ENCODE measurements around the gene DMBX1.

The DMBX1 gene

GRCh38 chr1:46508757-46509156 lies 19.1 kb downstream of the DMBX1 start:
- no peak for DNase-seq

GRCh38 chr1:46510341-46510997 lies 20.8 kb downstream of the DMBX1 start:
- no peak for DNase-seq

- no peak for DNase-seq
Observed at GRCh38 chr1:46510998-46511365, 21.3 kb downstream of the DMBX1 start.

GRCh38 chr1:46512135-46512791 lies 22.6 kb downstream of the DMBX1 start:
- no peak for DNase-seq

DNA sequence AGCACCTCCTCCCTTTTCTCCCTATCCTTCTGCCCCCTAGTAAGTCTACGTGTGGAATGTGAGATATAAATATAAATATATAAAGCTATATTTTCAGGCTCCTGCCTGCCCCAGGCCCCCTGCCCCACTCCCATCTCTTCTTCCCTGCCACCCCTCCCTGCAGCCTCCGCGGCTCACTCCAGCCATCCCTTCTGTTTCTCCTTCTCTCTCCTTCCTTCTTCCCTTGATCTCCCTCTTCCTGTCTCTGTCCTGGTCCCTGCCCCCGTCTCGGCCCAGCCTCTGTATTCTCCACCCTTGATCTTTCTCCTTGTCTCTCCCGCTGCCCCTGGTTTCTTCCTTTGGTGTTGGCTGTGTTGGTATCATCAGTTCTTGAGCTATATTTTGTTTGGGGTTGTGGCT lies 23.2 kb downstream of the DMBX1 start:
- DNase-seq = no peak

- no peak for DNase-seq
Observed at GRCh38 chr1:46513536-46513935, 23.9 kb downstream of the DMBX1 start.

DNA sequence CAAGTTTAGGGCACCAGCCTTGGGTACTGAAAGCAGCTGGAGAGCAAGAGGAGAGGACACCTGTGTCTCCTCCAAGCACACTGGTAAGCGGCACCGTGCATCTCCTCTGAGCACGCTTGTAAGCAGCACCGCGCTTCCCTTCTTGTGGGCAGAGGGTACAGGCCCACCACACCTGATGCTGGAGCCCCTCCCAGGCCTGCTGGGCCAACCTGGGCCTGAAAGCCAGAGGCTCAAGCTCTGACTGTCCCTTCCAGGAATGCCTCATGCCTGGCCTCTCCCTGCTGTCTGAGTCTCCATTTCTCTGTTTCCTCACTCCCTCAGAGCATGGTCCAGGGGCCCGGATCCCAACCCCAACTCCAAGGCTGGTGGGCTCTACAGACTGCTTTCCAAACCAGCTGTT lies 25.9 kb downstream of the DMBX1 start:
- DNase-seq = no peak

- no peak for DNase-seq
Observed at GRCh38 chr1:46516200-46516950, 26.7 kb downstream of the DMBX1 start.

GRCh38 chr1:46517010-46517600 lies 27.5 kb downstream of the DMBX1 start:
- DNase-seq = no peak

DNA sequence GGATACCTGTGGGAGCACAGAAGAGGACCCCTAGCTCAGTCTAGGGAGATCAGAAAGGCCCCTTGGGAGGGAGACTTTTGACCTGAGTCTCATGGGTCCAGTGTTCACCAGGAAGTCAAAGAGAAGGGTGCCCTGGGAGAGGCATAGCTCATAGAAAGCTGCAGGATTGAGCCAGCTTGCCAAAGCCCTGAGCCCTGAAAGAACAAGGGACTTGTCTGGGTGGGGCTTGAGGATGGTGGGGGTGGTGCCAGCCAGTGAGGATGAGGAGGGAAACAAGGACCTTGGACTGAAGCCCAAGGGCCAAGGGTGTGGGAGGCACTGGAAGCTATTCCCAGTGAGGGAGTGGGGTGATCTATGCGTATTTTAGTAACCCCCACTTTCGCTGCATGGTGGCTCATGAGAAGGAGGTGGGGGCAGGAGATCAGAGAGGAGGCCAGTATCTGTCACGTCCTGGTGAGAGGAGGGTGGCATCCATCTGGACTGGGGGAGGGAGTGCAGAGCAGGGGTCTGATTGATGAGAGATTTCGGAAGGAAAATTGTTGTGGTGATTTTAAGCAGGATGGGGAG lies 28.4 kb downstream of the DMBX1 start:
- DNase-seq = no peak

- no peak for DNase-seq
Observed at GRCh38 chr1:46519209-46519608, 29.6 kb downstream of the DMBX1 start.

DNA sequence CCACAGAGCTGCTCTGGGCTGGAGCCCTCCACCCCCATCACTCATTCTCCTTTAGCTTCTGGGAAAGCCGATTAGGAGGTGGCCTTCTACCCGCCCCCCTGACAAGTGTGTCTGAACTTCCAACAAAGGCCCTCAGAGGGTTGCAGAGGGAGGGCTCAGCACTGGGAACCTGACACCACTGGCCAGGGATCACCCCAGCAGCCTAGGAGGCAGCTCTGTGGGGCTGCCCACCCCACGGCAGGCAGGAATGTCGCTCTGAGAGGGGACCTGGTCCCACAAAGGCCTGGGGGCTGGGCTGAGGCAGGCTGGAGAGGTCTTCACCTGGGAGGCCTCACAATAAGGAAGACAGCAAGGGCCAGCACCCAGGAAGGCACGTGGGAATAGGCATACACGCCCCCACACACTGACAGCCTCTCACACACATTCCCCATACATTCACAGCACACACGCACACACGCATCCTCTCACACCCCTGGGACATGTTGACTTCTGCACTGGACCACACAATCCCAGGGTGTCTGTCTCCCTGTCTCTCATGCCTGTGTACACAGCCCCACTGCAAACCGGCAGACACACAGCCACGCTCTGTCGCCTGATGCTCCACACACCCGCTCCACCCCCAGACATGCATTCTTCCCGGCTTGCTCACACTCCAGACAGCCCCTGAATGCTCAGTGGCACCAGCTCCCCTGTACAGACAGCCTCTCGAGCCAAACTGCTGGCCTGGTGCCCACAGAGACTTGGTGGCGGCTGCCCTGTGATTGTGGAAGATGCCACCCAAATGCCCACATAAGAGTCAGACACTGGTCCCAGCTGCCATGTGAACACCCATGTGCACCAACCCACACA lies 30.7 kb downstream of the DMBX1 start:
- no peak for DNase-seq

GRCh38 chr1:46521414-46521813 lies 31.8 kb downstream of the DMBX1 start:
- no peak for DNase-seq

DNA sequence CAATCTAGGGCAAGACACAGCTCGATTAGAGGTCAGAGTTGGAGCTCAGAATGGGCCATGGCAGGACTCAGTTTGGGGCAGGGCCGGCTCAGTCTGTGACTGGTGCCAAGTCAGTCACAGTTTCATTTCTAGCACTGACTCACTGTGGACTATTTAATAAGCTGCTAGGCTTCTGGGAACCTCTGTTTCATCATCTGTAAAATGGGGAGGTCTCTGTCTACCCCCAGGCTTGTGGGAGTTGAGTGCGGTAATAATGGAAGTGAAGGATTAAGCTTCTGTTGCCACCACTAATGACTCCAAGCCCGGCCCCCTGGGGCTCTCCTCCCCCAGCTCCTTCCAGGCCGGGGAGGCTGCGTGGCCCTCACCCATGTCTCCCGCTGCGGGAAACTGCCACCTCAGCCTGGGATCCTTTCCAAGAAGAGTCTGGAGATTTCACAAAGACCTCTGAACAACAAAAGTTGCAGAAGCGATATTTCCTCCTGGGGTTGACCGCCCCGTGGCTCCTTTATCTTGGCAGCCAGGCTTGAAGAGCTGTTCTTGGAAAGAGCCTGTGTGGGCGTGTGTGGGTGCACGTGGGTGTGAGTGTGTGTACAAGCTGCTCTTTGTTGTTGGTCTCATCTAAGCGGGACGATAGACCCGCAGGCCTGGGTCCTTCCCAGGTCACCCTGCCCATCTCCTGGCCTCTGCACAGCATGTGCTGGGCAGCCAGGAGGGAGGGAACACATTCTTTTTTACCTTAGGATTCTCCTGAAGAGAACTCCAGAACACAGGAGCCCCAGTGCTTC lies 32.7 kb downstream of the DMBX1 start:
- DNase-seq = no peak

DNA sequence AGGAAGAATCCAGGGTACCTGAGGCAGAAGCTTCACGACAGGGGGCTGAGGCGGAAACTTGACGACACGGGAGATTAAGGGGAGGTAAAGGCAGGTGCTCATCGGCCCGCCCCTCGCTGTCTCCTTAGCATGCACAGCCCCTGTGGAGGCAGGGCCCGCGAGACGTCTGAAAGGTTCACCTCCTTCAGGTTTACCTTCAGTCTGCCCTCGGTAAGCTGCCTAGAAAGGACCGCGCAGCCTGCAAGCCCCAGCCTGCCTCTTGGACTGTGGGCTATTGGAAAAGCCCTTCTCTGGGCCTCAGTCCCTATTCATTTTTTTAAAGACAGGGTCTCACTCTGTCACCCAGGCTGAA lies 33.3 kb downstream of the DMBX1 start:
- no peak for DNase-seq

DNA sequence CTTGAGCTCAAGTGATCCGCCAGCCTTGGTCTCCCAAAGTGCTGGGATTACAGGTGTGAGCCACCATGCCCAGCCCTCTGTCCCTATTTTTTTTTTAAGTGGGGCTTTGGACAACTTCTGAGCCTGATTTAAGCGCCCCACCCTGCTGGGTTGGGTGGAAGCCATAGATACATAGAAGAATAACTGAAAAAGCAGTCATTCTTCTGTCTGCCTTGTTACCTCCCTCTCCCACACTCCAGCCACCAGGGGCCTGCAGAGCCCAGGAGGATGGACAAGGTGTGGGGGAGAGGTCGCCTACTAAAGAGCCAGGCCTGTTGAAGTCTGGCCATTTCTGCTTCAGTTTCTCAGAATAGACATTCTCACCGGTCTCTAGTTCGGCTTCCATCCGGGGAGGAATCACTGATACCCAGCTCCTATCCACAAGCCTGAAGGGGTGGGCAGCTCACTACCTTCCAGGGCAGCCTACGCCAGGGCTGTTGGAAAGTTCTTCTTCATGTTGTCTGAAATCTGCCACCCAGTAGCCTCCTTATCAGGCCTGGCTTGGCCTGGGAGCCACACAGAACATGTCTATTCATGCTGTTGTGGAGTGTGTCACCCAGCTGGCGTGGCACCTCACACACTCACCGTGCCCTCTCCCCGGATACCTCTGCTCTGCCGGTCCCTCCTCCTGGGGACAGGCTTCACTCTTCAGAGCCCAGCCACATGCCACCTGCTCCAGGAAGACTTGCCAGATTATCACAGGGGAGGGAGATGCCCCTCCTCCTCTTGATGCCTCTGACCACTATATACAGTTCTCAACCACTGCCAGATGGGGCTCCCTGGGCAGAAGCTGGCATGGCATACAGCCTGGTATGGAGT lies 34.1 kb downstream of the DMBX1 start:
- no peak for DNase-seq

DNA sequence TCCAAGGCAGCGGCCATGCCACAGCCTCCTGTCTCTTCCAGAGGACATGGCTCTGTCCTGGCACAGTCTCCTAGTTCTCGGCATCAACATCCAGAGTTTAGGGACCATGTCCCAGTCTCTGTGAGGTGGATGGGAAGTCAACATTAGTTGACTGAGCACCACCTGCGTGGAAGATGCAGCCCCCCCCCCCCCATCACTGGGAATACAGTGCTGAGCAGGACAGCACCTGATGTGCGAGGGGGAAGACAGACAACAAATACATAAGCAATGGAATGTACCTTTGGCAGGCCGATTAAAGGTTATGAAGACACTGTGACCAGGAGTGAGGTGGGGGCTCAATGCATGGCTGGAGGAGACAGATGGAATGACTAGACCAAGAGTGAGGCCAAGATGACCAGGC lies 35.2 kb downstream of the DMBX1 start:
- DNase-seq = no peak

GRCh38 chr1:46525253-46525983 lies 35.8 kb downstream of the DMBX1 start:
- DNase-seq = no peak

DNA sequence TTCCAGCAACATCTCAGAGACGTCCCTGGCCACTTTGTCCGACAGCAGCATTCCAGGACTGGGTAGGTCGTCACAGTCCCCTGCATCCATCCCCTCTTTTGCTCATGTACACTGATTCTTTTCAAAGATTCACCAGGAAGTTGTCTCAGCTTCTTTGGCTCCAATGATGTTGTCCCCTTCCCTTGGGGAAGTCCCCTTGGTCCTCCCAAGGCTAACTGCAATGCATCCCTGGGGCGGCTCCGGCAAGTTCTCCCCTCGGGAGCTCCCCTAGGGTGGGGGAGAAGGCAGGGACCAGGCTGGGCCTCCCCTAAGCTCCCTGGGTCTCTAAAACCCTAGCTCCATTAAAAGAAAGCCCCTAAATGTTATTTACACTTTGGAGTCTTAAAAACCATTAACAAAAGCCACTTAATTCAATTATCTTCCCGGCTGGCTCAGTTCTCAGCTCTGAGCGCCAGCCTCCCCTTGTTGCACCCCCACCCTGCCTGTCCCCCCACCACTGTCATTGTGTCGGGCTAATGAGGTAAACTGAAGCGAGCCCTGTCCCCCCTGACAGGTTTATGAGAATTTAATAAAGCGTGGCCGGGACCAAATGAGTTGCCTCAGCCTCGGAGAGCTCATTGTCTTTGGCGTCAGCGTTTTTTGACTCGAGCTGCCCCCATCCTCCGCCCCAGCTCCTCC lies 36.5 kb downstream of the DMBX1 start:
- no peak for DNase-seq
